Measurements from ENCODE around the gene C16orf78.

DNA sequence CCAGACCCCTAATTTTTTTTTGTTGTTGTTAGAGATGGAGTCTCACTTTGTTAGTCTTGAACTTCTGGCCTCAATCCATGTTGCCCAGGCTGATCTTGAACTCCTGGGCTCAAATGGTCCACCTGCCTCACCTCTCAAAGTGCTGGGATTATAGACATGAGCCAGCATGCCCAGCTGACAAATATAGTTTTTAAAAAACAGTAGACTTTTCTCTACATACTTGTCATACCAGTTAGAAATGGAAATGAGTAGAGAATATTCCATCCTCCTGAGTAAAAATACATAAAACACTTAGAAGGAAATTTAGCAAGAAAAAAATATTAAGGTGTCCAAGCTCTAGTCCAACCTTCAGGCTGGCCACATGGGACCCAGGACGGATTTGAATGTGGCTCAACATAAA is 21.4 kb downstream of the C16orf78 start:
- TF ChIP-seq, protein P1, sequence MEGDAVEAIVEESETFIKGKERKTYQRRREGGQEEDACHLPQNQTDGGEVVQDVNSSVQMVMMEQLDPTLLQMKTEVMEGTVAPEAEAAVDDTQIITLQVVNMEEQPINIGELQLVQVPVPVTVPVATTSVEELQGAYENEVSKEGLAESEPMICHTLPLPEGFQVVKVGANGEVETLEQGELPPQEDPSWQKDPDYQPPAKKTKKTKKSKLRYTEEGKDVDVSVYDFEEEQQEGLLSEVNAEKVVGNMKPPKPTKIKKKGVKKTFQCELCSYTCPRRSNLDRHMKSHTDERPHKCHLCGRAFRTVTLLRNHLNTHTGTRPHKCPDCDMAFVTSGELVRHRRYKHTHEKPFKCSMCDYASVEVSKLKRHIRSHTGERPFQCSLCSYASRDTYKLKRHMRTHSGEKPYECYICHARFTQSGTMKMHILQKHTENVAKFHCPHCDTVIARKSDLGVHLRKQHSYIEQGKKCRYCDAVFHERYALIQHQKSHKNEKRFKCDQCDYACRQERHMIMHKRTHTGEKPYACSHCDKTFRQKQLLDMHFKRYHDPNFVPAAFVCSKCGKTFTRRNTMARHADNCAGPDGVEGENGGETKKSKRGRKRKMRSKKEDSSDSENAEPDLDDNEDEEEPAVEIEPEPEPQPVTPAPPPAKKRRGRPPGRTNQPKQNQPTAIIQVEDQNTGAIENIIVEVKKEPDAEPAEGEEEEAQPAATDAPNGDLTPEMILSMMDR (IDR thresholded peaks at IDR 0.05): no peak
- TF ChIP-seq POLR2AphosphoS5 (IDR thresholded peaks at IDR 0.05) (no peak), POLR2A (IDR thresholded peaks at IDR 0.05) (no peak), EP300 (IDR thresholded peaks at IDR 0.05) (no peak)

Measured in upper lobe of left lung (tissue), 4 donors.